Stimulated activated CD4-positive, alpha-beta T cell treated with anti-CD3 and anti-CD28 coated beads, Interleukin-12 subunit alpha, Interleukin-12 subunit beta, amount 100 ng/mL, for 48 hours (primary cell): ENCODE results near the gene SLC35F4.
"Not testable (repeated sequence)": the region's sequence is repeated elsewhere in the genome, so short reads cannot be mapped to it uniquely, and the experiment has no call there.

ENCODE experiments used
- DNase-seq, 3 donors: peaks; one replicate each; pipeline ENCODE4 v3.0.0-alpha.2; 2020; ENCODE audit warnings: low read depth in 2 of 3, low spot score in 1 of 3

Gene SLC35F4

GRCh38 chr14:57729208-57730187 is 136.4 kb downstream of the SLC35F4 start:
- DNase-seq, result no peak

GRCh38 chr14:57725399-57726077 is 140.4 kb downstream of the SLC35F4 start:
- no peak for DNase-seq

GRCh38 chr14:57722141-57722540 is 143.8 kb downstream of the SLC35F4 start:
- DNase-seq, result not testable (repeated sequence)

GRCh38 chr14:57714487-57714931 is 151.4 kb downstream of the SLC35F4 start:
- no peak for DNase-seq

- DNase-seq, result no peak
These were observed 153.2 kb downstream of the SLC35F4 start for GRCh38 chr14:57712698-57713097.

GRCh38 chr14:57712102-57712501 is 153.8 kb downstream of the SLC35F4 start:
- DNase-seq, result no peak

GRCh38 chr14:57709909-57710308 is 156.0 kb downstream of the SLC35F4 start:
- no peak for DNase-seq

- not testable (repeated sequence) for DNase-seq
These were observed 156.8 kb downstream of the SLC35F4 start for GRCh38 chr14:57709086-57709485.

- DNase-seq, result no peak
These were observed 158.7 kb downstream of the SLC35F4 start for GRCh38 chr14:57707219-57707618.

GRCh38 chr14:57704763-57705162 is 161.1 kb downstream of the SLC35F4 start:
- no peak for DNase-seq

GRCh38 chr14:57699947-57700346 is 165.9 kb downstream of the SLC35F4 start:
- no peak for DNase-seq

GRCh38 chr14:57692671-57693070 is 173.2 kb downstream of the SLC35F4 start:
- DNase-seq, result no peak

GRCh38 chr14:57687416-57687815 is 178.5 kb downstream of the SLC35F4 start:
- no peak for DNase-seq

- DNase-seq, result no peak
These were observed 179.6 kb downstream of the SLC35F4 start for GRCh38 chr14:57686304-57686703.

- no peak for DNase-seq
These were observed 194.9 kb downstream of the SLC35F4 start for GRCh38 chr14:57671021-57671420.

- no peak for DNase-seq
These were observed 205.7 kb downstream of the SLC35F4 start for GRCh38 chr14:57660208-57660607.

GRCh38 chr14:57659052-57659451 is 206.8 kb downstream of the SLC35F4 start:
- no peak for DNase-seq

- no peak for DNase-seq
These were observed 208.4 kb downstream of the SLC35F4 start for GRCh38 chr14:57657487-57657886.

- no peak for DNase-seq
These were observed 209.0 kb downstream of the SLC35F4 start for GRCh38 chr14:57656853-57657252.

GRCh38 chr14:57652769-57653168 is 213.1 kb downstream of the SLC35F4 start:
- no peak for DNase-seq

- DNase-seq, result no peak
These were observed 224.1 kb downstream of the SLC35F4 start for GRCh38 chr14:57641776-57642175.

- no peak for DNase-seq
These were observed 225.9 kb downstream of the SLC35F4 start for GRCh38 chr14:57640036-57640435.
